ENCODE results near the gene RHBDL1. TPM values are rescaled to one million over a fixed set of nuclear protein-coding genes. Genes with fewer than 3 reads are reported as not detected.
"Not testable (repeated sequence)": the region's sequence is repeated elsewhere in the genome, so short reads cannot be mapped to it uniquely, and the experiment has no call there.

Gene RHBDL1
- total and polyA plus RNA-seq, 4 donors = 4.1 to 19.1 (median 11.4) TPM

- Histone ChIP-seq H3K27me3 (ENCODE audit: control insufficient read depth, insufficient read depth, low read length) (no peaks in the 10 kb centered on the region), H3K4me3 (ENCODE audit: low read depth, low read length) (peak within 1 kb of the TSS; percentile 40), H3K9me3 (ENCODE audit: control insufficient read depth, insufficient read depth, low read length) (no peaks in the 10 kb centered on the region), H3K4me1 (ENCODE audit: control insufficient read depth, insufficient read depth, low read length) (peaks cover 72% of the 10 kb centered on the region), H3K36me3 (ENCODE audit: control insufficient read depth, insufficient read depth, low read length) (peaks cover 81% of the 10 kb centered on the region), H3K27ac (ENCODE audit: low read depth, low read length) (peak within 1 kb of the TSS; percentile 69)
- peak; percentile 80 to 98 (median 88) for DNase-seq (ENCODE audit: low read depth in 4 of 6, low spot score in 6 of 6)
- 3% methylated on average over 91 of the region's 91 CpGs for WGBS (ENCODE audit: insufficient coverage)
Observed at GRCh38 chr16:684071-684794, 8.8 kb downstream of the RHBDL1 start, which contains the start of gene JMJD8. Gene JMJD8, minus strand, starts transcription at chr16:684334. Its CDS starts 15 bp downstream, at chr16:684319.

- WGBS (ENCODE audit: insufficient coverage) = 95% methylated on average over 61 of the region's 61 CpGs
- peaks cover 84% of the 10 kb centered on the region for H3K36me3 ChIP-seq (ENCODE audit: control insufficient read depth, insufficient read depth, low read length)
- H3K9me3 ChIP-seq (ENCODE audit: control insufficient read depth, insufficient read depth, low read length) = no peaks in the 10 kb centered on the region
- H3K27me3 ChIP-seq (ENCODE audit: control insufficient read depth, insufficient read depth, low read length) = no peaks in the 10 kb centered on the region
- no peak overlapping the region for H3K27ac ChIP-seq (ENCODE audit: low read depth, low read length)
- peaks cover 75% of the 10 kb centered on the region for H3K4me1 ChIP-seq (ENCODE audit: control insufficient read depth, insufficient read depth, low read length)
- no peak overlapping the region for H3K4me3 ChIP-seq (ENCODE audit: low read depth, low read length)
- no peak for DNase-seq (ENCODE audit: low read depth in 4 of 6, low spot score in 6 of 6)
Observed at GRCh38 chr16:684961-685696, 9.7 kb downstream of the RHBDL1 start.

- 77% methylated on average over 10 of the region's 10 CpGs for WGBS (ENCODE audit: insufficient coverage)
Observed at GRCh38 chr16:685967-686366, 10.5 kb downstream of the RHBDL1 start.

GRCh38 chr16:686459-687260, 11.2 kb downstream of the RHBDL1 start:
- Histone ChIP-seq H3K27ac (ENCODE audit: low read depth, low read length) (no peak overlapping the region), H3K9me3 (ENCODE audit: control insufficient read depth, insufficient read depth, low read length) (no peaks in the 10 kb centered on the region), H3K27me3 (ENCODE audit: control insufficient read depth, insufficient read depth, low read length) (no peaks in the 10 kb centered on the region), H3K36me3 (ENCODE audit: control insufficient read depth, insufficient read depth, low read length) (peaks cover 73% of the 10 kb centered on the region), H3K4me3 (ENCODE audit: low read depth, low read length) (no peak overlapping the region), H3K4me1 (ENCODE audit: control insufficient read depth, insufficient read depth, low read length) (peaks cover 71% of the 10 kb centered on the region)
- 95% methylated on average over 51 of the region's 51 CpGs for WGBS (ENCODE audit: insufficient coverage)
- no peak for DNase-seq (ENCODE audit: low read depth in 4 of 6, low spot score in 6 of 6)

More at GRCh38 chr16:685967-686366, 10.5 kb downstream of the RHBDL1 start:
- peaks cover 78% of the 10 kb centered on the region for H3K4me1 ChIP-seq (ENCODE audit: control insufficient read depth, insufficient read depth, low read length)
- DNase-seq (ENCODE audit: low read depth in 4 of 6, low spot score in 6 of 6) = no peak
- H3K4me3 ChIP-seq (ENCODE audit: low read depth, low read length) = no peak overlapping the region
- no peaks in the 10 kb centered on the region for H3K27me3 ChIP-seq (ENCODE audit: control insufficient read depth, insufficient read depth, low read length)
- H3K27ac ChIP-seq (ENCODE audit: low read depth, low read length) = no peak overlapping the region
- no peaks in the 10 kb centered on the region for H3K9me3 ChIP-seq (ENCODE audit: control insufficient read depth, insufficient read depth, low read length)
- H3K36me3 ChIP-seq (ENCODE audit: control insufficient read depth, insufficient read depth, low read length) = peaks cover 80% of the 10 kb centered on the region

DNA sequence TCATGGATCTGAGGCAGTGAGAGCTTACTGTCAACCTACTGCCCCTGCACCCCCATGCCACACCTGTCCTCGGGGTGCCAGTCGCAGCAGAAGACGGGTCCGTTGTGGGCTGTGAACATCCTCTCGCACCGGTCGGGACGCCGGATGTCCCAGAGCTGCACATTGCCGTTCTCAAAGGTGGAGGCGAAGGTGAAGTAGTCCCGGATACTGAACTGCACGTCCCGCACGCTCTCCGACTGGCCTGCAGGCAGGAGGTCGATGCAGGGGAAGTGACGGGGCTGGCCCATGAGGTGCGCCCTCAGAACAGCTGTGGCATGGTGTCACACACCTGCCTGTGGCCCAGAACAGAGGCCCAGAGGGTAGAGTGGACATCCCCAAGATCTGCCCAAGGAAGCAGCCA, 12.0 kb downstream of the RHBDL1 start:
- H3K9me3 ChIP-seq (ENCODE audit: control insufficient read depth, insufficient read depth, low read length) = no peaks in the 10 kb centered on the region
- WGBS (ENCODE audit: insufficient coverage) = 91% methylated on average over 19 of the region's 19 CpGs
- no peak overlapping the region for H3K4me3 ChIP-seq (ENCODE audit: low read depth, low read length)
- H3K4me1 ChIP-seq (ENCODE audit: control insufficient read depth, insufficient read depth, low read length) = peaks cover 63% of the 10 kb centered on the region
- H3K27me3 ChIP-seq (ENCODE audit: control insufficient read depth, insufficient read depth, low read length) = peaks cover under 1% of the 10 kb centered on the region
- peaks cover 65% of the 10 kb centered on the region for H3K36me3 ChIP-seq (ENCODE audit: control insufficient read depth, insufficient read depth, low read length)
- DNase-seq (ENCODE audit: low read depth in 4 of 6, low spot score in 6 of 6) = no peak
- H3K27ac ChIP-seq (ENCODE audit: low read depth, low read length) = no peak overlapping the region

DNA sequence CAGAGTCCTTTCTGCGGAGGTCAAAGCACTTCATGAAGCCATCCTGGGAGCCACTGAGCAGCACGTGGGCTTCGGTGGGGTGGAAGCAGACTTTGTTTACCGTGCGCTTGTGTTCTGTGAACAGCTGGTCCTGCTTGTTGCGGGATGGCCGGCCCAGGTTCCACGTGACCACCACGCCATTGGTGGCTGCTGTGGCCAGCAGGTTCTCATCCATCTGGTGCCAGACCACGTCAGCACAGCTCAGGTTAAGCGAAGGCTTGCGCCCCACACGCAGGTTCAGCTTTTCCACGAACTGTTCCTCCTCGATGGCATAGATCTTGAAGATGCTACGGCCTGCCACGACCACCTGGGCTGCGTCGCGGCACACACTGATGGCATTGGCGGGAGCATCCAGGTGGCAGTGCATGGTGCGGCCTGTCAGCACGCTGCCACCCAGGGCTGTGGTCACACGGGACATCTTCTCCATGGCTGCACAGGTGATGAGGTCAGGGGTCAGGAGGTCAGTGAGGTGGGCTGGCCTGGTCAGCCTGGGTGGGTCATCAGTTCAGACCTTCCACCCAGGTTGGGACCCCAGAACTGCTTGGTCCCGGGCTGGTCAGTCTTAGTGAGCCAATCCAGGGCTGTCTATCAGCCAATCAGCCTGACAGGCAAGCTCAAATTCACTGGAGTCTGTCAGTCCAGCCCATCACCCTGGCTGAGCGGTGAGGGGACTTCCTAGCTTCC, 13.9 kb downstream of the RHBDL1 start:
- WGBS (ENCODE audit: insufficient coverage) = 88% methylated on average over 24 of the region's 26 CpGs
- Histone ChIP-seq H3K4me1 (ENCODE audit: control insufficient read depth, insufficient read depth, low read length) (peaks cover 49% of the 10 kb centered on the region), H3K27ac (ENCODE audit: low read depth, low read length) (no peak overlapping the region)

DNA sequence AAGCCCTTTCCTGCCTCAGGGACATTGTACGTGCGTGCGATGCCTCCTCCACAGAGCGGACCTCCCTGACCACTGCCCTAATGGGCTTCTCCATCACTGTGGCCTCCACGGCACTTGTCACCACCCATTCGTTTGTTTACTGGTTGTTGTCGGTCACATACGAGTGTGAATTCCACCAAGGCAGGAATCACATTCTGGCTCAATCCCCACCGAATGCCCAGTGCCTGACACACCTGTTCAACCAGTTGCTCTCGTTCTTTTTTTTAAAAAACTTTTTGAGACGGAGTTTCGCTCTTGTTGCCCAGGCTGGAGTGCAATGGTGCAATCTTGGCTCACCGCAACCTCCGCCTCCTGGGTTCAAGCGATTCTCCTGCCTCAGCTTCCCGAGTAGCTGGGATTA, 15.8 kb downstream of the RHBDL1 start:
- not testable (repeated sequence) for H3K4me3 ChIP-seq (ENCODE audit: low read depth, low read length); DNase-seq (ENCODE audit: low read depth in 4 of 6, low spot score in 6 of 6); H3K9me3 ChIP-seq (ENCODE audit: control insufficient read depth, insufficient read depth, low read length); H3K27ac ChIP-seq (ENCODE audit: low read depth, low read length)
- peaks cover 20% of the 10 kb centered on the region for H3K27me3 ChIP-seq (ENCODE audit: control insufficient read depth, insufficient read depth, low read length)
- WGBS (ENCODE audit: insufficient coverage) = 88% methylated on average over 12 of the region's 16 CpGs
- H3K36me3 ChIP-seq (ENCODE audit: control insufficient read depth, insufficient read depth, low read length) = peaks cover 67% of the 10 kb centered on the region
- H3K4me1 ChIP-seq (ENCODE audit: control insufficient read depth, insufficient read depth, low read length) = peaks cover 45% of the 10 kb centered on the region

More for the DNA sequence above, 13.9 kb downstream of the RHBDL1 start:
- DNase-seq (ENCODE audit: low read depth in 4 of 6, low spot score in 6 of 6) = no peak
- H3K9me3 ChIP-seq (ENCODE audit: control insufficient read depth, insufficient read depth, low read length) = no peaks in the 10 kb centered on the region
- peaks cover 6% of the 10 kb centered on the region for H3K27me3 ChIP-seq (ENCODE audit: control insufficient read depth, insufficient read depth, low read length)
- peak overlapping the region; percentile 81 for H3K4me3 ChIP-seq (ENCODE audit: low read depth, low read length)
- H3K36me3 ChIP-seq (ENCODE audit: control insufficient read depth, insufficient read depth, low read length) = peaks cover 68% of the 10 kb centered on the region

DNA sequence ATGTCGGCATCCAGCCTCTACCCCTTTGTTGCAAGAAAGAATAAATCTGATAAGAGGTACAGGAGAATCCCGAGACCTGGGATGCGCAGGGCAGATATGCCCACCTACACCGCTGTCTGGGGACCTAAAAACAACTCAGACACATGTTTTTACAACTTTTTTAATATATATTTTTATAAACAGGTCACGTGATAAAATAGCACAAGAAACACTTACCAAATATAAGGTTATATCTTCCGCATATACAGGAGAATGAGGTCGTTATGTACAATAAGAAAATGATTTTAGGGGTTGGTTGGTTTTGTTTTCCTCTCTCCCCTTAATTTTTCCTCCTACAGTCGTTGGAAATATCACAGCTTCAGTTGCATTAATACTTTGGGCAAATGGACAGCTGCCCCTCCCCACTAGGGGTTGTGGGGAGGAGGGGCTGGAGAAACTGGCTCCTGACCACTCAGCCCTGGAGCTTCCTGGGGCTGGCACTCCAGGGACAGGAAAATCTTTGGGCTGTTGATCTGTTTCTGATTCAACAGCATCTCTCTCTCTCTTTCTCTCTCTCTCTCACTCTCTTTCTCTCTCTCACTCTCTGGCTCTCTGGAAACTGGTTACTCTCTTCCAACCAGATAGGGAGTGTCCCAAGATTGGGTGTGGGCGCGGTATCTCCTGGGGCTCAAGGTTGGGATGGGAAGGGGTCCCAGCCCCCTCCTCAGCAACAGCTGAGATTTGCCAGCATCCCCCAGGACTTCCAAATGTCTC, 17.1 kb downstream of the RHBDL1 start:
- Histone ChIP-seq H3K4me1 (ENCODE audit: control insufficient read depth, insufficient read depth, low read length) (peaks cover 37% of the 10 kb centered on the region), H3K9me3 (ENCODE audit: control insufficient read depth, insufficient read depth, low read length) (no peaks in the 10 kb centered on the region), H3K27me3 (ENCODE audit: control insufficient read depth, insufficient read depth, low read length) (peaks cover 20% of the 10 kb centered on the region), H3K4me3 (ENCODE audit: low read depth, low read length) (no peak overlapping the region), H3K36me3 (ENCODE audit: control insufficient read depth, insufficient read depth, low read length) (peaks cover 67% of the 10 kb centered on the region), H3K27ac (ENCODE audit: low read depth, low read length) (no peak overlapping the region)
- WGBS (ENCODE audit: insufficient coverage) = no CpG with 5 or more reads among the region's 10 CpGs
- no peak for DNase-seq (ENCODE audit: low read depth in 4 of 6, low spot score in 6 of 6)
